ENCODE results near the gene ATP6V0C.

ATP6V0C gene

GRCh38 chr16:2513405-2514332, at the start of gene ATP6V0C:
Gene ATP6V0C, plus strand, starts transcription at chr16:2513952. Its CDS starts 152 bp downstream, at chr16:2514104.
- DNase-seq, result peak; percentile 94

- no peak for DNase-seq
Observed at GRCh38 chr16:2464333-2464732, 49.4 kb upstream of the ATP6V0C start.

- DNase-seq, result no peak
Observed at GRCh38 chr16:2465653-2466415, 47.9 kb upstream of the ATP6V0C start.

- DNase-seq, result no peak
Observed at GRCh38 chr16:2466667-2467527, 46.9 kb upstream of the ATP6V0C start.

- DNase-seq, result no peak
Observed at GRCh38 chr16:2467528-2468232, 46.1 kb upstream of the ATP6V0C start.

- DNase-seq, result no peak
Observed at GRCh38 chr16:2468233-2468724, 45.5 kb upstream of the ATP6V0C start.

- peak; percentile 38 for DNase-seq
Observed at GRCh38 chr16:2468725-2469398, 44.9 kb upstream of the ATP6V0C start.

GRCh38 chr16:2469399-2470233, 44.1 kb upstream of the ATP6V0C start:
- DNase-seq, result no peak

GRCh38 chr16:2470234-2470601, 43.5 kb upstream of the ATP6V0C start:
- DNase-seq, result no peak

- no peak for DNase-seq
Observed at GRCh38 chr16:2470603-2471015, 43.1 kb upstream of the ATP6V0C start.

- DNase-seq, result no peak
Observed at GRCh38 chr16:2471016-2471652, 42.6 kb upstream of the ATP6V0C start, which contains the start of gene NTN3. Gene NTN3, plus strand, starts transcription at chr16:2471297. Its CDS starts 405 bp downstream, at chr16:2471702.

GRCh38 chr16:2471653-2472487, 41.9 kb upstream of the ATP6V0C start:
- no peak for DNase-seq

GRCh38 chr16:2472488-2472864, 41.3 kb upstream of the ATP6V0C start:
- no peak for DNase-seq

- DNase-seq, result no peak
Observed at GRCh38 chr16:2472885-2473445, 40.8 kb upstream of the ATP6V0C start.

- no peak for DNase-seq
Observed at GRCh38 chr16:2473446-2473926, 40.3 kb upstream of the ATP6V0C start.

- DNase-seq, result peak; percentile 65
Observed at GRCh38 chr16:2473999-2474876, 39.5 kb upstream of the ATP6V0C start.

- DNase-seq, result peak; percentile 88
Observed at GRCh38 chr16:2474877-2475412, 38.8 kb upstream of the ATP6V0C start, which contains the start of gene TBC1D24. Gene TBC1D24, plus strand, starts transcription at chr16:2475127. Its CDS starts 21,022 bp downstream, at chr16:2496149.
